Immature natural killer cell (primary cell): Measurements from ENCODE around the gene RNFT2. TPM values are rescaled to one million over a fixed set of nuclear protein-coding genes. Genes with fewer than 3 reads are reported as not detected.

ENCODE experiments used
- DNase-seq, 3 donors: peaks; one replicate each; pipeline ENCODE4 v3.0.0; 2022; ENCODE audit warnings: mixed read lengths in 1 of 3
- H3K27ac Mint-ChIP-seq, 6 donors: one replicate each; pipeline ENCODE4 v1.8.0; 2020; ENCODE audit warnings: mixed read lengths in 6 of 6, mild to moderate bottlenecking in 5 of 6, inconsistent platforms in 4 of 6, moderate library complexity in 3 of 6
- H3K27me3 Mint-ChIP-seq, 3 donors: one replicate each; pipeline ENCODE4 v1.8.0; 2020 to 2021; ENCODE audit warnings: low read depth in 3 of 3, mild to moderate bottlenecking in 3 of 3, mixed read lengths in 3 of 3, moderate library complexity in 3 of 3, inconsistent platforms in 1 of 3
- H3K36me3 Mint-ChIP-seq, 3 donors: one replicate each; pipeline ENCODE4 v1.8.0; 2020; ENCODE audit warnings: mixed read lengths in 3 of 3, inconsistent platforms in 2 of 3, mild to moderate bottlenecking in 2 of 3
- H3K4me1 Mint-ChIP-seq, 2 donors: one replicate each; pipeline ENCODE4 v1.8.0; 2020; ENCODE audit warnings: inconsistent platforms in 2 of 2, mild to moderate bottlenecking in 2 of 2, mixed read lengths in 2 of 2, moderate library complexity in 1 of 2
- H3K4me3 Mint-ChIP-seq, 5 donors: one replicate each; pipeline ENCODE4 v1.8.0; 2020; ENCODE audit warnings: mild to moderate bottlenecking in 5 of 5, mixed read lengths in 5 of 5, inconsistent platforms in 3 of 5, moderate library complexity in 3 of 5
- H3K9me3 Mint-ChIP-seq, 6 donors: one replicate each; pipeline ENCODE4 v1.8.0; 2020; ENCODE audit warnings: mild to moderate bottlenecking in 6 of 6, mixed read lengths in 6 of 6, inconsistent platforms in 4 of 6, moderate library complexity in 3 of 6
- polyA plus RNA-seq, 3 donors: library from polyadenylated mRNA; unstranded; fragments of 300-500 nt; fragmentation: Illumina TruSeq; gene quantifications; one replicate each; pipeline ENCODE4 v1.2.3, GENCODE V29; 2021

The RNFT2 gene
- polyA plus RNA-seq, 3 donors from 2014 or later, result 1.3 to 1.4 TPM; not detected in 1

- Mint-ChIP-seq H3K9me3 (peaks cover 0 to 2% (median 0%) of the 10 kb centered on the region in 6 donors), H3K4me3 (peak overlapping the region; percentile 89 to 98 (median 94)), H3K27me3 (peaks cover 13 to 16% (median 15%) of the 10 kb centered on the region in 3 donors), H3K4me1 (peaks cover 16 to 29% of the 10 kb centered on the region in 2 donors), H3K27ac (peak overlapping the region; percentile 90 to 98 (median 95)), H3K36me3 (no peaks in the 10 kb centered on the region)
- DNase-seq, result peak; percentile 89 to 91 (median 91)
Measured at GRCh38 chr12:116818948-116819832, 81.1 kb downstream of the RNFT2 start.

DNA sequence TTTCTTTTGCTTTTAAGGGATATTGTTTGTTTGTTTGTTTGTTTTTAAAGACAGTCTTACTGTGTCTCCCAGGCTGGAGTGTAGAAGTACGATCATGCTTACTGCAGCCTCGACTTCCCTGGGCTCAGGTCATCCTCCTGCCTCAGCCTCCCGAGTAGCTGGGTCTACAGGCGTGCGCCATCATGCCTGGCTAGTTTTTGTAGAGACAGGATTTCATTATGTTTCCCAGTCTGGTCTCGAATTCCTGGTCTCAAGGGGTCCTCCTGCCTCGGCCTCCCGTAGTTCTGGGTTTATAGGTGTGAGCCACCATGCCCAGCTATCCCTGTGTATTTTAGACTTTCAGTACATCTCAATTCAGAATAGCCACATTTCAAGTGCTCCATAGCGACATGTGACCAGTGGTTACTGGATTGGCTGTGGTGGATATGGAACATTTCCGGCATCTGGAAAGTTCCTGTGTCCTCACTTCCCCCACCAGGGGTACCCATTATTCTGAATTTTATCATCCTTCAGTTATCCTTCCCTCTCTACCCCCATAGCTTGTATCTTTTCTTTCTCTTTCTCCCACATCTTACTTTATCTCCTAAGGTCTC, 82.0 kb downstream of the RNFT2 start:
- peak overlapping the region; percentile 75 to 98 (median 84) for H3K27ac Mint-ChIP-seq

GRCh38 chr12:116821291-116821690, 83.2 kb downstream of the RNFT2 start:
- Mint-ChIP-seq H3K4me1 (peaks cover 16 to 29% of the 10 kb centered on the region in 2 donors), H3K27ac (peak overlapping the region in 3 of 6 donors; percentile 78 to 98 (median 96)), H3K36me3 (peaks cover 0 to 3% (median 0%) of the 10 kb centered on the region in 3 donors), H3K9me3 (peaks cover 0 to 2% (median 0%) of the 10 kb centered on the region in 6 donors), H3K4me3 (no peak overlapping the region), H3K27me3 (peaks cover 13 to 19% (median 15%) of the 10 kb centered on the region in 3 donors)
- no peak for DNase-seq

More for the DNA sequence above, 82.0 kb downstream of the RNFT2 start:
- H3K27me3 Mint-ChIP-seq, result peaks cover 13 to 16% (median 15%) of the 10 kb centered on the region in 3 donors
- H3K4me1 Mint-ChIP-seq, result peaks cover 16 to 29% of the 10 kb centered on the region in 2 donors
- peak overlapping the region; percentile 40 to 90 (median 75) for H3K4me3 Mint-ChIP-seq
- DNase-seq, result no peak
- peaks cover 0 to 3% (median 0%) of the 10 kb centered on the region in 3 donors for H3K36me3 Mint-ChIP-seq
- peaks cover 0 to 2% (median 0%) of the 10 kb centered on the region in 6 donors for H3K9me3 Mint-ChIP-seq

GRCh38 chr12:116827432-116827831, 89.3 kb downstream of the RNFT2 start:
- no peaks in the 10 kb centered on the region for H3K4me1 Mint-ChIP-seq
- H3K36me3 Mint-ChIP-seq, result peaks cover 0 to 3% (median 0%) of the 10 kb centered on the region in 3 donors
- H3K27ac Mint-ChIP-seq, result no peak overlapping the region
- peaks cover 2% of the 10 kb centered on the region in 3 donors for H3K27me3 Mint-ChIP-seq
- no peak overlapping the region for H3K4me3 Mint-ChIP-seq
- DNase-seq, result no peak
- peaks cover 0 to under 1% (median 0%) of the 10 kb centered on the region in 6 donors for H3K9me3 Mint-ChIP-seq

GRCh38 chr12:116832353-116832752, 94.2 kb downstream of the RNFT2 start:
- Mint-ChIP-seq H3K9me3 (no peaks in the 10 kb centered on the region), H3K36me3 (peaks cover 0 to 4% (median 4%) of the 10 kb centered on the region in 3 donors), H3K27ac (no peak overlapping the region), H3K4me1 (no peaks in the 10 kb centered on the region), H3K4me3 (no peak overlapping the region), H3K27me3 (peaks cover 0 to 2% (median 2%) of the 10 kb centered on the region in 3 donors)
- DNase-seq, result no peak

DNA sequence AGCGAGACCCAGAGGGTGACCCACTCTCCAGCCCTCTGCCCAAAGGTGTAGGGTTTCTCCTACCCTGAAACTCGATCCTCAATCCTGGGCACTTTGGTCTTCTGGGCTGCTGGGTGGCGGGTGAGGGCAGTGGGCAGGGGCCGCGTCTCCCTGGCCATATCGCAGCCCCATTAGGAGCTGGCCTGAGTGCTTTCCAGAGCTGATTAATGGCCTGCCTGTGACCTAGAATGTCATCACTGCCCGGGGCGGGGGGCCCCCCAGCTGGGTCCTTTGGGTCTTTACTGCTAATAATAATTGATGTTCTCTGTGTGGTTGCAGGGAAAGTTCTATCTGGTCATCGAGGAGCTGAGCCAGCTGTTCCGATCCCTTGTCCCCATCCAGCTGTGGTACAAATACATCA, 95.4 kb downstream of the RNFT2 start:
- no peaks in the 10 kb centered on the region for H3K9me3 Mint-ChIP-seq
- no peak for DNase-seq
- H3K27ac Mint-ChIP-seq, result no peak overlapping the region
- H3K36me3 Mint-ChIP-seq, result peaks cover 0 to 4% (median 4%) of the 10 kb centered on the region in 3 donors
- H3K4me3 Mint-ChIP-seq, result no peak overlapping the region
- H3K4me1 Mint-ChIP-seq, result no peaks in the 10 kb centered on the region
- H3K27me3 Mint-ChIP-seq, result peaks cover 0 to 2% (median 0%) of the 10 kb centered on the region in 3 donors

- no peaks in the 10 kb centered on the region for H3K9me3 Mint-ChIP-seq
- H3K27me3 Mint-ChIP-seq, result peaks cover 0 to 2% (median 0%) of the 10 kb centered on the region in 3 donors
- no peak for DNase-seq
- no peak overlapping the region for H3K27ac Mint-ChIP-seq
- H3K4me3 Mint-ChIP-seq, result no peak overlapping the region
- H3K4me1 Mint-ChIP-seq, result no peaks in the 10 kb centered on the region
- H3K36me3 Mint-ChIP-seq, result peaks cover 0 to 4% (median 4%) of the 10 kb centered on the region in 3 donors
Measured at GRCh38 chr12:116835484-116835883, 97.4 kb downstream of the RNFT2 start.

DNA sequence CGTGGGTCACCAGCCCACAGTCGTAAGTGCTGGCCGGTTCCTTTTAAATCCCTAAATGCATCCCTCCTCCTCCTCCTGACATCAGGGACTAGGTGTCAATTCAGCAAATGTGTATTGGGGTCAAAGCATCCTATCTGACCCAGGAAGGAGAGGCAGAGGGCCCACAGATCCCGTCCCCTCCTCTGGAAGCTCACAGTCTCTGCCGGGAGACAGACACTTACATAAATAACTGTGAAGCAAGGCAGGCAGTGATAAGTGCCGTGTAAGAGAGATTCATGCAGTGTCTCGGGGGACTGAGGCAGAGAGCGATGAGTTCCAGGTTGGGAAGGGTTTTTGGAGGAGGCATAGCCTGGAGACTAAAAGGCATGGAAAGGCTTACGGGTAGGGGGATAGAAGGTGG, 99.0 kb downstream of the RNFT2 start:
- no peaks in the 10 kb centered on the region for H3K9me3 Mint-ChIP-seq

GRCh38 chr12:116838365-116838764, 100.2 kb downstream of the RNFT2 start:
- no peak overlapping the region for H3K4me3 Mint-ChIP-seq
- H3K4me1 Mint-ChIP-seq, result no peaks in the 10 kb centered on the region
- no peak overlapping the region for H3K27ac Mint-ChIP-seq
- no peaks in the 10 kb centered on the region for H3K27me3 Mint-ChIP-seq
- H3K9me3 Mint-ChIP-seq, result no peaks in the 10 kb centered on the region
- peaks cover 0 to 4% (median 4%) of the 10 kb centered on the region in 3 donors for H3K36me3 Mint-ChIP-seq
- DNase-seq, result no peak

More for the DNA sequence above, 99.0 kb downstream of the RNFT2 start:
- Mint-ChIP-seq H3K4me1 (no peaks in the 10 kb centered on the region), H3K27me3 (no peaks in the 10 kb centered on the region), H3K27ac (peak overlapping the region in 1 of 6 donors; percentile 27), H3K4me3 (no peak overlapping the region), H3K36me3 (peaks cover 0 to 4% (median 4%) of the 10 kb centered on the region in 3 donors)
- no peak for DNase-seq

GRCh38 chr12:116839287-116839830, 101.2 kb downstream of the RNFT2 start:
- Mint-ChIP-seq H3K4me1 (no peaks in the 10 kb centered on the region), H3K4me3 (no peak overlapping the region), H3K36me3 (peaks cover 0 to 4% (median 3%) of the 10 kb centered on the region in 3 donors), H3K27ac (no peak overlapping the region), H3K9me3 (no peaks in the 10 kb centered on the region), H3K27me3 (no peaks in the 10 kb centered on the region)
- DNase-seq, result no peak

GRCh38 chr12:116843085-116843484, 105.0 kb downstream of the RNFT2 start:
- DNase-seq, result no peak
- Mint-ChIP-seq H3K9me3 (no peaks in the 10 kb centered on the region), H3K36me3 (no peaks in the 10 kb centered on the region), H3K4me3 (no peak overlapping the region), H3K27ac (no peak overlapping the region), H3K27me3 (peaks cover 0 to 2% (median 0%) of the 10 kb centered on the region in 3 donors), H3K4me1 (no peaks in the 10 kb centered on the region)

- no peak for DNase-seq
- Mint-ChIP-seq H3K27me3 (peaks cover 3 to 7% (median 3%) of the 10 kb centered on the region in 3 donors), H3K27ac (no peak overlapping the region), H3K4me1 (no peaks in the 10 kb centered on the region), H3K36me3 (no peaks in the 10 kb centered on the region), H3K4me3 (no peak overlapping the region), H3K9me3 (no peaks in the 10 kb centered on the region)
Measured at GRCh38 chr12:116849216-116849615, 111.1 kb downstream of the RNFT2 start.

DNA sequence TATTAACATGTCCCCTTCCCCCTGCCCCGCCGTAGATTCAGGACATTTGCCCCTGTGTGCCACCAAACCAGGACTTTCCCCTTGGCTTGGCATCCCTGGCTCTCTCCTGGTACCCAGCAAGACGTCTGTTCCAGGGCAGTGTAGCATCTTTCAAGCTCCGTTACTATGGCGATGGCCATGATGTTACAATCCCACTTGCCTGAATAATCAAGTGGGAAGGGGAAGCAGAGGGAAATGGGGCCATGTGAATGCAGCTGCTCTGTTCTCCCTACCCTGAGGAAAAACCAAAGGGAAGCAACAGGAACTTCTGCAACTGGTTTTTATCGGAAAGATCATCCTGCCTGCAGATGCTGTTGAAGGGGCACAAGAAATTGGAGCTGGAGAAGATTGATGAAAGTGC, 114.2 kb downstream of the RNFT2 start:
- peaks cover 4 to 9% (median 7%) of the 10 kb centered on the region in 3 donors for H3K27me3 Mint-ChIP-seq
- DNase-seq, result no peak

DNA sequence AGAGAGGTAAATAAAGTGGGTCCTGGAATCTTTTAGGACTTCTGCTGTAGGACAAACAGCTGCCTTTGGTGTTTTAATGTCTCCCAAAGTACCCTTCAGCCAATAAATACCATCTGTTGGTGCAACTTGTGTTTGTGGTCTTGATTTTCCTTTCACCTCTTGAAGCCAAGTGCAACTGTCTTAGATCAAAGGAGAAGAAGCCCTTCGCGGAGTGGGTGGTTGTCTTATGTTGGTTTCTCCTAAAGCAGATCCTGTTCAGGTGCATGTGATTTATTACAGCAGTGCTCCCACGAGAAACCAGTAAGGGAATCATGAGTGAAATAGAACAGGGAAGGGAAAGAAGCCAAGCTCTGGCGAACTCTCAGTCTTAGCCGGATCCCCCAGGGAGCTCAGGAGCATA, 115.4 kb downstream of the RNFT2 start:
- no peaks in the 10 kb centered on the region for H3K9me3 Mint-ChIP-seq
- no peaks in the 10 kb centered on the region for H3K4me1 Mint-ChIP-seq
- no peaks in the 10 kb centered on the region for H3K36me3 Mint-ChIP-seq
- H3K27ac Mint-ChIP-seq, result no peak overlapping the region
- DNase-seq, result no peak
- no peak overlapping the region for H3K4me3 Mint-ChIP-seq
- peaks cover 5 to 15% (median 8%) of the 10 kb centered on the region in 3 donors for H3K27me3 Mint-ChIP-seq

More for the DNA sequence above, 114.2 kb downstream of the RNFT2 start:
- no peaks in the 10 kb centered on the region for H3K4me1 Mint-ChIP-seq
- H3K9me3 Mint-ChIP-seq, result no peaks in the 10 kb centered on the region
- no peaks in the 10 kb centered on the region for H3K36me3 Mint-ChIP-seq
- no peak overlapping the region for H3K4me3 Mint-ChIP-seq
- no peak overlapping the region for H3K27ac Mint-ChIP-seq
